CD4-positive, alpha-beta T cell treated with Interleukin-2 at 100 ng/mL for 4 hours (primary cell): ENCODE data around the gene AMMECR1.
"Not testable (repeated sequence)": the region's sequence is repeated elsewhere in the genome, so short reads cannot be mapped to it uniquely, and the experiment has no call there.

ENCODE experiments used
- DNase-seq: peaks from one replicate; pipeline ENCODE4 v3.0.0-alpha.2; 2020; ENCODE audit warnings: low spot score

The AMMECR1 gene

DNA sequence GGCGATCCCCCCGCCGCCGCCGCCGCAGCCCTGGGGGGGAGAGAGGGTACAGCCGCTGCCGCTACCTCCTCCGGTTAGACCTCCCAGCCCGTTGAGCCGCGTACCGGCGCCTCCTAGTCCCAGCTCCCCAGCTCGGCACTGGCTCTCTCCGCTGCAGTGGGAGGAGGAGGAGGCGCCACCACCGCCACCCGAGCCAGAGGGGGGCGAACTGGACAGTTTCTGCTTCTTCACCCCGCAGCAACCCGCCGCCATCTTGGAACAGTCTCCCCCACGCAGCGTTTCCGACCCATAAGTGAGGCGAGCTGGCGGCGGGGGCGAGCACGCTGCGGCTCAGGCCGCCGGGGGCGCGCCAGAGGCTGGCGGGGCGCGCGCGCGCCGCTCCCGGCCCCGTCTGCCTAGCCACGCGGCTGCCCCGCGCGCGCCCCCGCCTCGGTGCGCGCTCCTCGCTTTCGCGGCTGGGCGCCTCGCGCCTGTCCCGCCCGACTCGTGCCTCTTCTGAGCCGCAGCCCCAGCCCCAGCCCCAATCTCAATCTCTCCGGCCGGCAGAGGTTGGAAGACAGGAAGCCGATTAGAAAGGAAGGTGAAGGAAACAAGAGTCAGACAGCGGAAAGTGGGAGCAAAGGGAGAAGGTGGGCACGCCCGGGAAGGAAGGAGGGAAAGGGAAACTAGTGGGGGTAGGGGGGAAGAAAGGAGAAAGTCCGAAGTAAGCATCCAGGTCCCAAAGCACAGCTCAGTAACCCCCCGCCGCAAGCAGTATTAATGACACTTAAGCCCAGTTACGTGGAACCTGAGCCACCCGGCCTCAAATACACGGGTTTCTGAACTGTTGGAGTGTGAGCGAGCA, at the start of gene AMMECR1:
Gene AMMECR1 (minus strand): TSS at position 266 of the 844 bp plus-strand sequence. CDS start 14 bp downstream, at position 252.
- DNase-seq: peak; percentile 79

DNA sequence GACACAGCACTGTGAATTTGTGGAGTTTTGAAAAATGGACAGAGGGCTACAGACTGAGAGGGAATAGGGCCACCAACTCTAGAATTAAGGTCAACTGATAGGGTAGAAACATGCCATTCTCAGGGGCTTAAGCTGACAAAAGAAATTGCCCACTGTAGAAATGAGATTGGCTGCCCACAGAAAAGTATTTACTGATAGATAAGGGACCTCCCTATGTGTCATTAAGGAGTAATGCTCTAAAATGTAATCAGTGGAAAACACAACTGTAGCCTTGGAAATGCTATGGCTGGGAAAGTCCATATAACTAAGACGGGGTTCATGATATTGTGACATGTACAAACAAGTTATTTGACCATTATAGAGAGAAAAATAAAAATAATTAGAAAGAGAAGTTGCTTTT, 45.4 kb upstream of the AMMECR1 start:
- no peak for DNase-seq

DNA sequence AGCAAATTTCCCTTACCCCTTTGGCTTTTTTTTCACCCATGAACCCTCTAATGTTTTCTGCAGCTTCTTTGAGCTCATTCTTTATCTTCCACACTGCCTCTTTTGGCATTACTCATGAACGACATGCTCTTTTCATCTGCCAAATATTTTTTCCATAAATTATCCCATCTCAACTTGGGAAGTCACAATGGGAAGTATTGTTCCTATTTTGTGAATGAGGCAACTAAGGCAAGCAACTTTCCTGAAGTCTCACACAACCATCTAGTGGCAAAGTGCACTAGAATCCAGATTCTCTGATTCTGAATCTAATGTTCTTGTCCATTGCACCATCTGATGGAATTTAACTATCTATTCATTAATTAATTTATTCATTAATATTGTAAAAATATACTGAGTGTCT, 41.4 kb upstream of the AMMECR1 start:
- no peak for DNase-seq

DNA sequence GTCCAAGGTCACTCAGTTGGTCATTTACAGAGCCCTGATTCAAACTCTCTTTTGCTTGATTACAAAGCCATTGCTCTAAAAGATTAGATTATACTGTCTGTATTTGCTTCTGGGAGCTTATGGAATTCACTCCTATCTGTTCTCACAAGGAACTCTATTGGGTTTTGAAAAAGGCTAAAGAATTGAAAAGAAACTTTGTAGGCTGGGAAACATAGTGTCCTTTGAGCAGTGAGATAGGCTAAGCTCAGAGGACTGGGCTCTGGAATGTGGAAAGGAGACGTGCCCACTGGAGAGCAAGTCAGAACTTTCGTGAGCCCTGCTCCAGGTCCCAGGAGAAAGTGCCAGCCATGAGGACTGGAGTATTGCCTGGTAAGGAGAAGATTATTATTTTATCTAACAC, 40.7 kb upstream of the AMMECR1 start, which contains the start of gene RTL9:
Gene RTL9 (plus strand): TSS at position 301 of the 400 bp plus-strand sequence. CDS start 91,770 bp downstream, outside the sequence.
- no peak for DNase-seq

DNA sequence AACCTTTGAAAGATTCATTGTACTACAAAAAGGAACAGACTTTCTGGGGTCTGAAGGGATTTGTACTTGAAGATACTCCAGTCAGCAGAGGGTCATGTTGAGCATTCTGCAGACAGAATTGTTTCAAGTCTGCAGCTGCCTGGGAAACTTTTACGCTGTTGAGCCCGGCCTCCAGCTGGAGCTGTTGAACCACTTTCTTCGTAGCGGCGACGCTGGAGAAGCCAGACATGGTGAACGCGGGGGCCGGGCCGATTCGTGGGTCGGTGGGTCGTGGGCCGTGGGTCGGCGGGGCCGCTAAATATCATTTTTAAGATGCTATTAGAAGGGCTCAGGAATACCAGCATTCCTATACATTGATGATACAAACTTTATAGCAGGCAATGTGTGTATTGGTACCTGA, 28.8 kb upstream of the AMMECR1 start:
- no peak for DNase-seq

DNA sequence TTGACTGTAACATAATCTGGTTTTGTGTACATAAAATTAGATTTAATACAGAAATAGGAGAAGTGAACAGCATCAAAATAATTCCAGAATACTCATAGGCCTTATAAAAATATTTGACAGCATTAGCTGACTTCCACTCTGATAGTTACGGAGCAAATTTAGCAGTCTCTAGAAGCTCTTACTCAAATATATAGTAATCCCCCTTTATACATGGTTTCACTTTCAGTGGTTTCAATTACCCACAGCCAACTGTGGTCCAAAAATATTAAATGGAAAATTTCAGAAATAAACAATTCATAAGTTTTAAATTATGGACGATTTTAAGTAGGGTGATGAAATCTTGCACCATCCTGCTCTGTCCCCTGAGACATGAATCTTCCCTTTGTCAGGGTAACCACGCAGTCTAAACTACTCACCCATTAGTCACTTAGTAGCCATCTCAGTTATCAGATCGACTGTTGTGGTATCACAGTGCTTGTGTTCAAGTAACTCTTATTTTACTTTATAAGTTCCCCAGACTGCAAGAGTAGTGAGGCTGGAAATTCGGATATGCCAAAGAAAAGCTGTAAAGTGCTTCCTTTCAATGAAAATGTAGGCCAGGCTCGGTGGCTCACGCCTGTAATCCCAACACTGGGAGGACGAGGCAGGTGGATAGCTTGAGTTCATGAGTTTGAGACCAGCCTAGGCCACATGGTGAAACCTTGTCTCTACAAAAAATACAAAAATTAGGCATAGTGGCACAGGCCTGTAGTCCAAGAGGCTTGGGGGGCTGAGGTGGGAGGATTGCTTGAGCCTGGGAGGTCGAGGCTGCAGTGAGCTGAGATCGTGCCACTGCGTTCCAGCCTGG, 23.5 kb upstream of the AMMECR1 start:
- no peak for DNase-seq

DNA sequence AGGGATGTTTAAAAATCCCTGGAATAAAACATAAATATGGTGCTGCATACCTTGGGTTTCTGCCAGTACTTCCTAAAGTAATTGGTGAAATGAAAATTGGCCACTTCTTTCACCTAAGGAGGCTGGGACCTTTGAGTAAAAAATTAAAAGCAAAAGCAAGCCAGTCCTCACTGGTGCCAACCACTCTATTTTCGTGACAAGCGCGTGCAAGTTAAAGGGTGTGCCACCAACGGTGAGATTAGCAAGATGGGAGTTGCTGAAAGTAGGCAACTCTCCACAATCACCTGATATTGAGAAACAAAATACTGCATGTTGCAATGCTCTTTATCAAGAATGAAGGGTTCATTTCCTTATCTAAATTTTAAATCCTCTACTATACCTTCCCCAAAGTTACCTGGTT, 21.1 kb upstream of the AMMECR1 start:
- no peak for DNase-seq

DNA sequence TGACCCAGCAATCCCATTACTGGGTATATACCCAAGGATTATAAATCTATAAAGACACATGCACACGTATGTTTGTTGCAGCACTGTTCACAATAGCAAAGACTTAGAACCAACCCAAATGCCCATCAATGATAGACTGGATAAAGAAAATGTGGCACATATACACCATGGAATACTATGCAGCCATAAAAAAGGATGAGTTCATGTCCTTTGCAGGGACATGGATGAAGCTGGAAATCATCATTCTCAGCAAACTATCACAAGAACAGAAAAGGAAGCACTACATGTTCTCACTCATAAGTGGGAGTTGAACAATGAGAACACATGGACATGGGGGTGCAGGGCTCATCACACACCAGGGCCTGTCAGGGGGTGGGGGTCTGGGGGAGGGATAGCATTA, 15.6 kb upstream of the AMMECR1 start:
- DNase-seq: not testable (repeated sequence)

DNA sequence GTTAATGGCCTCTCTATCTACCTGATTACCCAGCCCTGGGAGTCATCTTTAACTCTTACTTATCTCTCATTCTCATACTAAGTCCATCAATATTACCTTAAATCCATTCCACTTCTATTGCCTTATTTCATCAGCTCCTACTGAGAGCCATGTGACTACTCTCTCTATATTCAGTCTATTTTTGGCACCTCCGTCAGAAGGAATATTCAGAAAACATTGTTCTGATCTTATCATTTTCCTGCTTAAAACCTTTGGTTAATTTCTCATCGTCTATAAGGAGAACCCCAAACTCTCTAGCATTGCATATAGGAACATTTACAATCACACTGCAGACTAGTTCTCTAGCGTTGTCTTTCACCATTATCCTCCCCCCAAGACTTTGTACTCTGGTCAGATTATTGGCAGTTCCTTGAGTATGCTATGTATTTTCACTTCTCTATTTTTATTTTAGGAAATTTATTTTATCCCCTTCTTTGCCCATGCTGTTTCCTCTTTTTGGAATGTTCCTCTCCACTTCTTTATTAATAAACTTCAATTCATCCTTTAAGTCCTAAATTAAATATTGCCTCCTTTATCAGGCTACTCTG, 13.7 kb upstream of the AMMECR1 start:
- no peak for DNase-seq

DNA sequence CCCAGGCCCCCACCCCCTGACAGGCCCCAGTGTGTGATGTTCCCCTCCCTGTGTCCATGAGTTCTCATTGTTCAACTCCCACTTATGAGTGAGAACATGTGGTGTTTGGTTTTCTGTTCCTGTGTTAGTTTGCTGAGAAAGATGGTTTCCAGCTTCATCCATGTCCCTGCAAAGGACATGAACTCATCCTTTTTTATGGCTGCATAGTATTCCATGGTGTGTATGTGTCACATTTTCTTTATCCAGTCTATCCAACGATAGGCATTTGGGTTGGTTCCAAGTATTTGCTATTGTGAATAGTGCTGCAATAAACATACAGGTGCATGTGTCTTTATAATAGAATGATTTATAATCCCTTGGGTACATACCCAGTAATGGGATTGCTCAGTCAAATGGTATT, 10.7 kb upstream of the AMMECR1 start:
- DNase-seq: not testable (repeated sequence)

DNA sequence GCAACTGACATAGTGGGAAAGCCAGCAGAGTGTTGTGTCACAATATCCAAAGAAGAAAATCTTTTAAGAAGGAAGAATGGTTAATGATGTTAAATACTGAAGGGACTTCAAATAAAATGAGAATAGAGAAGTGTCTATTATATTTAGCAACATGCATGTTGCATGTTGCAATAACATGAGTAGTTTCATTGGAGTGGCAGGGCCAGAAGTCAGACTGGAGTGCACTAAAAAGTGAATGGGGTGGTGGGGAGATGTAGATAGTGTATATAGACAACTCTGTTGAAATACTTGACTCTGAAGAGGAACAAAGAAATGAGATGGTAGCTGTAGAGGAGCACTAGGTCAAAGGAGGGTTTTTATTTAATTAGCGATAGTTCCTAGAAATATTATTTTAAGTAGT, 9.5 kb upstream of the AMMECR1 start:
- DNase-seq: no peak

DNA sequence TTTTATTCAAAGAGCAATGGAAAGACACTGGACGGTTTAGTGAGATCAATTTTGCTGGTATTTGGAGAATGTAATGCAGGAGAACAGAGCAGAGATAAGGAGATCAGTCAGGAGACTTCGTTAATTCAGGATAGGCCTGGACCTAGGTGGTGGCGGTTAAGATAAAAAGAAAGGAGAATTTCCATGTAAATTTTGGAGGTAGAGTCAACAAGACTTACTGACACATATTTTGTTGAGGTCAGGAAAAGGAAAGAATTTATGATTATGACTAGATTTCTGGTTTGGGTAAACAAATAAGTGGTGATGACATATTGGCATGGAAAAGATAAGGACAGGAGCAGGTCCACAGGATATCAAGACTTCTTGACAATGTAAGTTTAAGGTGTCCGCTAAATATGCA, 8.8 kb upstream of the AMMECR1 start:
- no peak for DNase-seq

DNA sequence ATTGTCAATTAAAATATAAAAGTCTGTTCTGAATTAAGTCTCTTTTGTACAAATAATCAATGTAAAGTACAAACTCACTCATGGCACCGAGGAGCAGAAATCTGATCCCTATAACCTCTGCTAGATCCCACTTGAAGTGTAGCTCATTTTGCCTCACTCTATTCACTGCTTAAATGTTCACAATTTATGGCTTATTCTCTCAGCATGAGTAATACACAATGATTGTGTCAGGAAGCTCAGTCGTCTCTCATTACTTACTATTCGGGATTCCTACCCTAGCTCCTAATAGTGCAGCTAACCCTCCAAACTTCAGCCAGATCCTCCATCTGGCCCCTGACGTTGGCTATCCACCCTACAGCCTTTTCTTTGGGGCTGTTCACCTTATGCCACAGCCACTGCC, 4.7 kb upstream of the AMMECR1 start:
- no peak for DNase-seq

DNA sequence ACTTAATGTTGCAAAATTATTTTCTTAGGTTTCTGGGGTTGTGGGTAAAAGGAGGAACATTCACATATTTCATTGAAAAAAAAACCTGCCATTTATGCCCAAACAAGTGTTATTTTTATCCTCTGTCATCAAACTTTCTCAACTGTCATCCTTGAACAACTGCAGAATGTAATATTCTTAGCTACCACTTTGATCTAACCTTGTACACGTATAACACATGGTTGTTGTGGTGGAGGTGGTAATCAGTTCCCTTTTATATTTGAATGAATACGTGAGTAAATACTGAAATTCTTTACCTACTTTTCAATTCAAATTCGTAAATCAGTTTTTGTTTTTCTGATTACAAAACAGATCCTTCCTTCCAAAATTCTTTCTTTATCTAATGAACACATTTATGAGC, 3.8 kb upstream of the AMMECR1 start:
- DNase-seq: no peak

DNA sequence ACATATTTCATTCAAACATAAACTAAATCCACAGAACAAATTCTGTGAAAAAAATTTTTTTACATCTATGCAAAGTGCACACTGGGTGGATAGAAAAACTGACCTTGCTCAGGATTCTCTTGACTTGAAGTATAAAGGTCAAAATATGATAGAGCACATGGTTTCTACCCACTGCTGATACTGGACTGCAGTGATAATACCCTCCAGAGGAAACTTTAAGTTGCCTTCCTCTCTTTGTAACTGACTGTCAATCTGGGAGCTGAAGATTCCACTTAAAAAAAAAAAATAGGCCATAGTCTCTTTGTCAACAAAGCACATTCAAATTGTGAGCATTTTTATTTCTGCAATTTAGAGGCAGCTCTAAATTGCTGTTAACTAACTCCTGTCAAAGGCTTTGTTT, 3.2 kb upstream of the AMMECR1 start:
- no peak for DNase-seq

DNA sequence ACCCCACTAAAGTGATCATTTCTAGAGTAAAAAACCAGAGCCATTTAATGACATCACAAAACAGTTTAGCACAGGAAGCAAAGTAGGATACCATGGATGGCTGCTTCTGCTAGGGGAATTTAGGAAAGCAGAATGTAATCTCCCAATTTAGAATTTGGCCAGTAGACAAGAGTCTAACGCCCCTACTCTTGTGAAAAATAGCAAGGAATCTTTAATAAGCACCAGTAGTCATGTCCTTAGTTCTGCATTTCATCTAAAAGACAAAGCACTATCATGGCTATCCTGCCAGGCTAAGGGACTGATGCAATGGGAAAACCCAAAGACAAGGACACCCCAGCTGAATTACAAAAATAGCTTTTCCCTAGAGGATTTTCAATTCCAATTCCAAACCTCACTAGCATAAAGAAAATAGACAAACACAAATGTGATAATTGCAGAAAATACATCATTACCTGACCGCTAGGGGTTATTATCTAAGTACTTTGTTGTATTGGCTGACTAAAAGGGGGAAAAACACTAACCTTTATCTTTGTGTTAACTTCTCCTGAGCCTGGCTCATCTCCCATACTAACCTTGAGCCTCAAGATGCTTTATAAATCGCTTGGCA, 2.6 kb upstream of the AMMECR1 start:
- DNase-seq: no peak

DNA sequence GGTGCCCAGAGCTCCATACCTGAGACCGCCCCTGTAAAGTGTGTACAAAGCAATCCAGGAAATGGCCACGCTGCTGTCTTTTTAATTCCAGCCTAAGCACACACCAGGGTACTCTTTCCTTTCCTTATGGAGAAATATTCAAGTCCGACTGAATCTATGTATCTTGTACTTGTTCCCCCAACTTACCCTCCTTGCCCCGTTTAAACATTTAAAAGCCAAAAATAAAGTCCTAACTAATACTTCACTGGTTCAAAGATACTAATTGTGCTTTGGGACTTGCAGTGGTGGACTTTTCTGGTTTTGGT, 731 bp upstream of the AMMECR1 start:
- DNase-seq: no peak

DNA sequence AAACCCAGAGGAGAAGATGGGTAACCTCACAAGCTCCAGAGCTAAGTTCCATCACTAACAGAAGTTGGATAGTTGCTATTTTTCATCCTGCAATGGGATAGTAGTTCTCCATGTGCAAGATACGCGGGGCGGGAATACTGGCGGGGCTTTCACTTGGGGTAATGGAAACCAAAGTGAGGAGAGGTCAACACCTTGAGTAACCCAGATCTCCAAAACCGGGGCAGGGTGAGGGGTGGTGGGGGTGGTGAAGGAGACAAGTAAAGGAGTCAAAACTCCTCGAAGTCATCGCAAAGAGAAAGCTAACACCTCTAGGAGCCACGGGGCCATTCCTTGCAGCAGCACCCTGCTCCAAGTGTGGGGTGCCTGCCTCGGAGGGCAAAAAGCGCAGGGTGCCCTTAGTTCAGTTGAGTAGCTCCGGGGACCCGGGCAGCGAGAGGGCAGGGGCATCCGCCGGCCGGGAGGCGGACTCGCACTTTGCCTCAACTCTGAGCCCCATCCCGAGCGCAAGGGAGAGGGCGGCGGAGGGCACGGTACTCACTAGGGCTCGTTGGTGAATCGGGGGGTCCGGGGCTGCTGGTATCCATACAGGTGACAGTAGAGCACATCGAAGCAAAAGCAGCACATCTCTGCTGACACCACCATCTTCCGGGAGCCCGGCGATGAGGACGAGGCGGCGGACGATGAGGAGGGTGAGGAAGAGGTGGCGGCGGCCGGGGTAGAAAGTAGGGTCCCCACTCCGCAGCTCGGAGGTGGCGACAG, 645 bp downstream of the AMMECR1 start:
- peak; percentile 26 for DNase-seq

DNA sequence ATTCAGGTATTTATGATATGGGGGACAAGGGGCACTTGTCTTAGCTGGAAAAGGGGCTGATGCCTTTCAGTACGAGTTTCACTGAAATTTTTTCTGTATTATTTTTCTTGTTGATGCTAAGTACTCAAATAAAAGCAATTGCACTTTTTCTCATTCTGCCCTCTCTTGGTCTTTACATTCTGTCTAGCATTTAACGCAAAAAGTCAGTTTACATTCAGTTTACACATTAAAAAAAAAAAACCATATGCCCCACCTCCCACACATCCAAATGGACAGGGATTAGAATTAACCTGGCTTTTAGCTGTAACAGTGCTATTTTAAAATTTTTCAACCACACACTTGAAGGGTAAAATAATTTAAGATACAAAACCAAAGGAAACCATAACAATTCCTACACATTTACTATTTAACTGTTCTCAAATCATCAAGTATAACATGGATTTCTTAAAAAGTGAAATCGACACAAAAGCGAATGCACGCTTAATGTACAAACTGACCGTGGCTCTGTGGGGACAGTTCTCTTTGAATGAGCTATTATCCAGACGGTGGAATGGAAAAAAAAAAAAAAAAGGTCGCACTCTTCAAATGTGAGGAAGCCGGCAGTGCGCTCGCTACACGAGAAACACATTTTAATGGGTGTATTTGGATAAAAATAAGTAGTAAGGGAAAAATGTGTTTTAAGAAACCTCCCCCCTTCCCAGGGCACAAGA, 1.4 kb downstream of the AMMECR1 start:
- no peak for DNase-seq

DNA sequence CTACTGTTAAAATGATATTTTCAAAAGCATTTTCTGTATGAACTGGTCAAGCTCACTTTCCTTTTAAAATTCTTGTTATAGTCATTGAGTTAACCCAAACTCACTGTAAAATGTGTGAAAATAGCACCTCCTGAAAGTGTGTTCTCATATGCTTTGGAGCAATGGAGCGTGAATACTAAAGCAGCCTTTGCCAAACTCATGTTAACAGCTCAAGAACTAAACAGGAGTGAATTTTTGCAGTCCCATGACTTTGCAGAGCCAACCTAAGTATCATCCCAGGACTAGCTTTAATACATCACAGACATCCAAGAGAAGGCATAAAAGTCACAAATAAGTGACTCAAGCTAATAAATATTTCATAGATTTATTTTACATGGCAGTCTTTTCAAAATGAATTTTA, 2.3 kb downstream of the AMMECR1 start:
- no peak for DNase-seq
